HT-29 (cell line): ENCODE data around the gene SDHAF3. TPM values are rescaled to one million over a fixed set of nuclear protein-coding genes. Genes with fewer than 3 reads are reported as not detected.

Experiments used
- DNase-seq: peaks from one replicate; pipeline ENCODE4 v3.0.0-alpha.2; 2015; ENCODE audit warnings: low spot score
- total RNA-seq: library from RNA; depleted of rRNA; stranded (reverse); fragments of >200 nt; shearing (Covaris generic); gene quantifications from 2 replicates; pipeline ENCODE4 v1.2.3, GENCODE V29; 2014; rRNA removed

SDHAF3 gene
- total RNA-seq, 1 experiment from 2014 or later: 13.1 TPM

GRCh38 chr7:97215556-97215955 is 98.1 kb downstream of the SDHAF3 start:
- no peak for DNase-seq

DNA sequence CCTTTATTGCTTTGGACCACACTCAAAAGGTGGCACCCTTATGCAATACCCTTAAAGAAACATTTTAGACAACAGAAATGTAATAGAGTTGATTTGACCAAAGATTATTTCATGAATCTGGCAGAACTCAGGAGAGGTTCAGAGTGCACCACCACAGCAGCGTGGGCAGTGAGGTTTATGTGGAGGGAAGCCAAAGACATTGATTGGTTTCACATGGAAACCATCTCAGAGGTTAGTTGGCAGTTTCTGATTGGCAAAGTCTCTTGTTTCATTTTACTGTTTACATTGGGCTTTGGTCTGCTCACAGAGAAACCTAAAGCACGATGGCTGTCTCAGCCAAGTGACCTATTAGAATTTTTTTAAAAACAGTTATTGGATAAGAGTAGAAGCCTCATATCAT is 101.3 kb downstream of the SDHAF3 start:
- DNase-seq: no peak

DNA sequence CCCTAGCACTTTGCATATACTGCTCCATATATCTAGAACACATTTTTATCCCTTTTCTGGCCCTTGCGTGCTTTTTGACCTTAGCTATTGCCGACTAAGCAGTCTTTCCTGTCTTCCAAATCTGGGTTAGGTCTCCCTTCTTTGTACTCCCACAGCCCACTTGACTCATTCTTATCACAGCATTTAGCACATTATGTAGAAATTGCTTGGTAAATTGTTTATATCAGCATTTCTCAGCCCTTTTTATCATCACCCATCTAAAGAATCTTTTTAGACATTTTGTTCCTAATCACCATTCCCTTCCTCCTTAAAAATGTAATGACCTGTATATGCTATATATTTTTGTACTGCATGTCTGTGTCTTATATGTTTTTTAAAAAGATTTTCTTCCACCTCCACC is 101.7 kb downstream of the SDHAF3 start:
- DNase-seq: no peak

DNA sequence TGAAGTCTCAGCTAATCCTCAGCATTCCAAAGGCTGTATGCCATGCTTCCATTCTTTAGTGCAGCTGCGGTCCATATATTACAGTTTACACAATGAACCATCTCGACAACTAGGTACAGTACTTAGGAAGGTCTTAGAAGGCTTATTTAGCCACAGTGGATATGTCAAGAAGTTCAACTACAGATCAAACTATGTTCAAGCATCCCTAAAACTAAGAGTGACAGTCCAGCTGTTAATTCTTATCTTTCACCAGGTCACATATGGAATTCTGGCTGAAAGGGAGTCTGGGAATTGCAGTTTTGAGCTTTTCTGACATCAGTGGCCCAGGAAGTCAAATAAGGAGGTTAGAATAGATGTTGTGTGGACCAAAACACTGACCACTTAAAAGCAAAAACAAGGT is 106.8 kb downstream of the SDHAF3 start:
- no peak for DNase-seq

DNA sequence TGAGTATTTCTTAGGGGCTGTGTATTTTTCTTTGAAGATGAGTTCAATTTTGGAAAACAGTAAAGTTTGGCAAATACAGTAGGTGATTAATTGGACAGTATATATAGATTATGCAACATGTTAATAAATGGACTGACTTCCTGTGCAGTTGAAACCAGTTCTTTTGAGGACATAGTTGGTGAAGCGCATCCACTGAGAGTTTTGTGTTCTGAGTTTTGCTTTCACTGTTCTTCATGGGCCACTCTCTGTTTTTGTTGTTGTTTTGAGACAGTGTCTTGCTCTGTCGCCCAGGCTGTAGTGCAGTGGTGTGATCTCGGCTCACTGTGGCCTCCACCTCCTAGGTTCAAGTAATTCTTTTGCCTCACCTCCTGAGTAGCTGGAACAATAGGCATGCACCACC is 109.0 kb downstream of the SDHAF3 start:
- no peak for DNase-seq

Other genes starting within 250 kb of the SDHAF3 start
- gene DLX6, start 112.1 kb upstream of the SDHAF3 start, total RNA-seq: not detected in 2 replicates
- gene DLX5, start 92.9 kb upstream of the SDHAF3 start, total RNA-seq: not detected in 2 replicates